GM06990 (cell line): Measurements from ENCODE around the gene PRPF40B.

ENCODE experiments used
- DNase-seq: peaks from one replicate; pipeline ENCODE4 v3.0.0-alpha.2; 2011; ENCODE audit not compliant: insufficient read length; ENCODE audit errors: extremely low read depth
- H3K27me3 ChIP-seq: replicated peaks from 2 replicates; pipeline ENCODE4 v1.6.0; 2011; ENCODE audit warnings: low read length; ENCODE audit not compliant: control insufficient read depth, insufficient read depth
- H3K36me3 ChIP-seq: 2 replicates; pipeline ENCODE4 v1.5.1; 2011; ENCODE audit warnings: low read length; ENCODE audit not compliant: control insufficient read depth, insufficient read depth
- H3K4me3 ChIP-seq: replicated peaks from 2 replicates; pipeline ENCODE4 v1.5.1; 2011; ENCODE audit warnings: low read depth, mild to moderate bottlenecking, control low read depth, low read length
- TF ChIP-seq, protein P1 (sequence below): IDR thresholded peaks from 2 replicates; pipeline ENCODE4 v1.5.1; 2011; ENCODE audit warnings: low read length, control low read depth, mild to moderate bottlenecking, inconsistent platforms; ENCODE audit not compliant: insufficient read depth, poor library complexity, severe bottlenecking

Gene PRPF40B

DNA sequence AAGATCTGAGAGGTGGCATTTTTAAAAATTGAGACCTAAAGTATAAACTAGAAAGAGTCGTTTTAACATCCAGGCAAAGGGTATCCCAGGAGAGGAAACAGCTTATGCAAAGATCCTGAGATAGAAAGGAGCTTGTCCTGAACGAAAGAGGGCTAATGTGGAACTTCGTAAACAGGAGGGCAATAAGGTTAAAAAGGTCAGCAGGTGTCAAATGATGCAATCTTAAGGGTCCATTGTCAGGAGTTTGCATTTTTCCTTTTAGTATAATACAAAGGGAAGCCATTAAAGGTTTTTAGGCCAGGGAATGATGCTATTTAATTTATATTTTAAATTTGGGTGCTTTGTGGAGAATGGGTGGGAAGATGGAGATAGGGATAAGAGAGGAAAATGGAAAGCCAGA lies 69.5 kb downstream of the PRPF40B start:
- Histone ChIP-seq H3K27me3 (no peaks in the 10 kb centered on the region), H3K36me3 (0 out of 2 replicates have a peak, but pooled peaks cover 1% of the 10 kb centered on the region), H3K4me3 (no peak overlapping the region)
- TF ChIP-seq, protein P1, sequence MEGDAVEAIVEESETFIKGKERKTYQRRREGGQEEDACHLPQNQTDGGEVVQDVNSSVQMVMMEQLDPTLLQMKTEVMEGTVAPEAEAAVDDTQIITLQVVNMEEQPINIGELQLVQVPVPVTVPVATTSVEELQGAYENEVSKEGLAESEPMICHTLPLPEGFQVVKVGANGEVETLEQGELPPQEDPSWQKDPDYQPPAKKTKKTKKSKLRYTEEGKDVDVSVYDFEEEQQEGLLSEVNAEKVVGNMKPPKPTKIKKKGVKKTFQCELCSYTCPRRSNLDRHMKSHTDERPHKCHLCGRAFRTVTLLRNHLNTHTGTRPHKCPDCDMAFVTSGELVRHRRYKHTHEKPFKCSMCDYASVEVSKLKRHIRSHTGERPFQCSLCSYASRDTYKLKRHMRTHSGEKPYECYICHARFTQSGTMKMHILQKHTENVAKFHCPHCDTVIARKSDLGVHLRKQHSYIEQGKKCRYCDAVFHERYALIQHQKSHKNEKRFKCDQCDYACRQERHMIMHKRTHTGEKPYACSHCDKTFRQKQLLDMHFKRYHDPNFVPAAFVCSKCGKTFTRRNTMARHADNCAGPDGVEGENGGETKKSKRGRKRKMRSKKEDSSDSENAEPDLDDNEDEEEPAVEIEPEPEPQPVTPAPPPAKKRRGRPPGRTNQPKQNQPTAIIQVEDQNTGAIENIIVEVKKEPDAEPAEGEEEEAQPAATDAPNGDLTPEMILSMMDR, result no peak
- DNase-seq, result no peak

DNA sequence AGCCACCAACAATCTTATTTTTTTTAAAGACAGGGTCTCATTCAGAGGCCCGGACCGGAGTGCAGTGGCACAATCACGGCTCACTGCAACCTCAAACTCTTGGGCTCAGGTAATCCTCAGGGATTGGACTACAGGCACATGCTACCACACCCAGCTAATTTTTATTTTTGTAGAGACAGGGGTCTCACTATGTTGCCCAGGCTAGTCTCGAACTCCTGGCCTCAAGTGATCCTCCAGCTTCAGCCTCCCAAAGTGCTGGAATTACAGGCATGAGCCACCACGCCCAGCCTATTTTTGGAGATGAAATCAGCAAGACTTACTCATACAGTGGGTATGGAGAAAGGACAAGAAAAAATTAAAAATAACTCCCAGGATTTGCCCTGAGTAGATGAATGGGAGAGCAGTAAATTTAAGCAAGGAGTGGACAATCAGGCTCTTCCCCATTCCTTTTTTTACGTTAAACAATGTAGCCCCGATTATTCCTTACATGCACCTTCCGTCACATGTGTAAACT lies 70.6 kb downstream of the PRPF40B start:
- 0 out of 2 replicates have a peak, but pooled peaks cover 1% of the 10 kb centered on the region for H3K36me3 ChIP-seq
- no peak for DNase-seq
- TF ChIP-seq, protein P1, result no peak
- H3K27me3 ChIP-seq, result no peaks in the 10 kb centered on the region
- H3K4me3 ChIP-seq, result no peak overlapping the region
